GM18873 (cell line): ENCODE data around the gene TRPM2.

ENCODE experiments used
- ATAC-seq: cut with Tn5 transposase; IDR thresholded peaks from one replicate; pipeline ENCODE4 v1.9.1; 2021; ENCODE audit warnings: mild to moderate bottlenecking, moderate library complexity, moderate number of reproducible peaks; ENCODE audit not compliant: unreplicated experiment, low FRiP score

The TRPM2 gene

DNA sequence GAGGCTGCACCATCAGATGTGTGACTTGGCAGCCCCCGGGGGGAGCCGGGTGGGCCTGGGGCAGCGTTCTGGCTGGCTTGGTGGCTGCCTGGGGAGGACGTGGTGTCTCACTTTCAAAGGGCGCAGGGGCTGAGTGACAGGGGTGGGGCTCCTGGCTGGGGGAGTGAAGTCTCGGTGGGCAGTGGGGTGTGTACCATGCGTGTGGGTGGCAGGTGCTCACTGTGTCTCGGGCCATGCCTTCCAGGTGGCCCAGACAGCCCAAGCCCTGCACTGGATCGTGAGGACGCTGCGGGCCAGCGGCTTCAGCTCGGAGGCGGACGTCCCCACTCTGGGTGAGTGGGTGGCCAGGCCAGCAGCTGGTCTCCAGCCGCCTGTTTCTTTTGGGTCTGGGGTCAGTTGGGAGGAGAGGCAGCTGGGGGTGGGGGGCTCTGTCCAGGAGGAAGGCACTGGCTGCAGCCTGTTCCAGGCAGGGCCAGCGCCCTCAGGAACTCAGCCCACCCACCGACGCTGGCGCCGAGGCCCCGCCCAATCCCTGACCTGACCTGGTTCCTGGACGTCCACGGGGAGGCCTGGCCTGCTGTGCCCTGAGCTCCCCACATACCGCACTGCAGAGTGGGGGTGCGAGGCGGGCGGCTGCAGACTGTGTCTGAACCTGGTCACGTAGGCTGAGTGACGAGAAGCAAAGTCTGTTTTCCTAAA, 71.3 kb downstream of the TRPM2 start:
- ATAC-seq: no peak

DNA sequence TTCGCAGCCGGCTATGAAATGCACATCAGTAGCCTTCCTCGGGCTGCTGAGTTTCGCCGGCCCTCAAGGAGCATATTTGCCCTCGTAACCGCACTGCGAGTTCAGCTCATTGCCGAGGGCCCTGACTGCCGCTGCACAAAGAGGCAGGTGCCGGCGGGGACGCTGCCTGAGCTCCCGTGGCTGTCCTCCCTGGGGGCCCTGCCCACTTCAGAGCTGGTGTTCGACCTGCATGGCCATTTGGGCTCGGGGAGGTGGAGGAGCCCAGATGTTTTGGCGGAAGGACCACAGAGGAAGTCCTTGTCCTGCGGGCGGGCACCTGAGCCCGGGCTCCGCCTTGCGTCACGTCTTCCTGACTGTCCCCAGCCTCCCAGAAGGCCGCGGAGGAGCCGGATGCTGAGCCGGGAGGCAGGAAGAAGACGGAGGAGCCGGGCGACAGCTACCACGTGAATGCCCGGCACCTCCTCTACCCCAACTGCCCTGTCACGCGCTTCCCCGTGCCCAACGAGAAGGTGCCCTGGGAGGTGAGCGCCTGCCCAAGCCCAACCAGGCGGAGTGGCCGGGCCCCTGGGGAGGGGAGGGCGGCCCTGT, 72.0 kb downstream of the TRPM2 start:
- ATAC-seq: no peak

DNA sequence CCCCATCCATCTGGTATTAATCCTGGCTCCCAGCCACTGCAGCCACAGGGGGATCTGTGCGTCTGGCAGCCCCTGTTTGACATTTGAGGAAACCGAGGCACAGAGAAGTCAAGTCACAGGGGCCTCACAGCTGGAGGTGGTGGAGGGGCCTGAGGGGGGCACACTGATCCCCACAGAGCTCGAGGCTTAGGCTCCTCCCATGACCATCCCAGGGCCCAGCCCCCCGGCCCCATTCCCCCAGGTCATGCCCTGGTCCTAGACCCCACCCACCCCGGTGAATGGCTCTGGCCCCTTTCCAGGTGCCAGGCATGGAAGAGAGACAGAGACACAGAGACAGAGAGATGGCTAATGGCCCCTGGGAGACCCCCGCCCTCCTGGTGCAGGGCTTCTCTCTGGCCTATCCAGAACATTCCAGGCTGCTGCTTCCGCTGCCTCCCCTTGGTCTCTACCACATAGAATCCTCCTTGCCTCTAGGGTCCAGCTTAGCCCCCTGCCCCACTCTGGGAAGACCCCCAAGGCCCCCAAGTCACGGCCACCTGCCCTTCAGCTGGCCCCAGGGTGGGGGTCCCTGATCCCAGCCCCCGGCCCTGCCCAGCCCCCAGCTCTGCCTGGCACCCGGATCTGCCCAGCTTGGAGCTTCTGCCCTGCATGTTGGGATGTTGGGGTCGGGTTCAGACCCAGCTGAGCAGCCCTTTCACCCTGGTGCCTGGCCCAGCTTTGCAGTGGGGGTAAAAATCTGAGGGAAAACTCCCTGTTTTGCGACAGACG, 72.7 kb downstream of the TRPM2 start:
- no peak for ATAC-seq

DNA sequence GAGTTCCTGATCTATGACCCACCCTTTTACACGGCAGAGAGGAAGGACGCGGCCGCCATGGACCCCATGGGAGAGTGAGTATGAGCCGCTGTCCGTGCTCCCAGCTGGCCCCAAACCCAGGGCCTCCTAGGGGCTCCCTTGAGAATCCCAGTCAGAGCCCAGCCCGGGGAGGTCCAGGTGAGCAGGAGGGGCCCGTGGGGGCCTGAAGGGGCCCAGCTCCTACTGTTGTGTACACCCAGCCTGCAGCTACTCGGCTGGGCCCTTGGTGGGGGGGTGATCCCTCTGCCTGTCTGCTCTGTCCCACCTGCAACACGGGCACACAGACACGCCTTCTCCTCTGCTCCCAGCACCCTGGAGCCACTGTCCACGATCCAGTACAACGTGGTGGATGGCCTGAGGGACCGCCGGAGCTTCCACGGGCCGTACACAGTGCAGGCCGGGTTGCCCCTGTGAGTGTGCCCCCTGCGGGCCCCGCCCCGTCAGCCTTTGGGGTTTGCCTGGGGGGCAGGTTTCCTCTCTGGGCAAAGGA, 73.3 kb downstream of the TRPM2 start:
- ATAC-seq: no peak

DNA sequence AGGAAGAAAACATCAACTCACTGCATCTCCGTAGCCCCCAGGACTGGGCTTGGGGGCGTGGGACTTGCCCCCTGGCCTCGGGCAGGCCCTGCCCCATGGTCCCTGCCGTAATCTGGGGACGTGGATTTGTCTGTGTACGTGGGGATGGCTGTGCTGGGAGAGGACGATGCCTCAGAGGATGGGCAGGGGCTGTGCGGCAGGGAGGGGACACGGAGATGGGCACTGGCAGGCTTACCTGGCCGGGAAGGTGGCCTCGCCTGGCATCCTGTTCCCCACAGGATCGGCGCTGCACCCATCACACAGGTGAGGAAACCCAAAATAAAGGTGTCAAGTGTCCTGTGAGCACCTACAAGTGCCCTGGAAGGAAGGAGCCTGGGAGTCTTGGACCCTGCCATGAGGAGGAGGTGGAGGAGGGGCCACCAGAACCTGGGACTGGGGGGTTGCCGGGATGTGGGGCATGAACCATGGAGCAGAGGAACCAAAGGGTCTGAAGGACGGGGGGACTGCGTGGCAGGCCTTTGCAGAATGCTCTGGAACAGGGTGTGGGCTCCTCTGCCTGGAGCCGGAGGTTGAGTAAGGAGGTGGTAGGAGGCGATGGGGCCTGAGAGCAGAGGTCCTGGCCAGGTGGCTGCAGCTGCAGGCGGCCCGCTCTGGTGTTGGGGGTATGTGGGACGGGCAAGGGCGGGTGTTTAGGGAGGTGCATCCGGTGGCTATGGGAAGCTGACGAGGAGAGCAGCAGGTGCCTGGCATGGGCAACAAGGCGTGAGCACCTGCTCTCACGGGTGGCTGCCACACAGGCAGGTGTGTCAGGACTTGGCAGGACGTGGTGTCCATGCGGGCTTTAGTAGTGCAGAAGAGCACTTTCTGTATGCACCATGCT, 74.1 kb downstream of the TRPM2 start:
- ATAC-seq: no peak

DNA sequence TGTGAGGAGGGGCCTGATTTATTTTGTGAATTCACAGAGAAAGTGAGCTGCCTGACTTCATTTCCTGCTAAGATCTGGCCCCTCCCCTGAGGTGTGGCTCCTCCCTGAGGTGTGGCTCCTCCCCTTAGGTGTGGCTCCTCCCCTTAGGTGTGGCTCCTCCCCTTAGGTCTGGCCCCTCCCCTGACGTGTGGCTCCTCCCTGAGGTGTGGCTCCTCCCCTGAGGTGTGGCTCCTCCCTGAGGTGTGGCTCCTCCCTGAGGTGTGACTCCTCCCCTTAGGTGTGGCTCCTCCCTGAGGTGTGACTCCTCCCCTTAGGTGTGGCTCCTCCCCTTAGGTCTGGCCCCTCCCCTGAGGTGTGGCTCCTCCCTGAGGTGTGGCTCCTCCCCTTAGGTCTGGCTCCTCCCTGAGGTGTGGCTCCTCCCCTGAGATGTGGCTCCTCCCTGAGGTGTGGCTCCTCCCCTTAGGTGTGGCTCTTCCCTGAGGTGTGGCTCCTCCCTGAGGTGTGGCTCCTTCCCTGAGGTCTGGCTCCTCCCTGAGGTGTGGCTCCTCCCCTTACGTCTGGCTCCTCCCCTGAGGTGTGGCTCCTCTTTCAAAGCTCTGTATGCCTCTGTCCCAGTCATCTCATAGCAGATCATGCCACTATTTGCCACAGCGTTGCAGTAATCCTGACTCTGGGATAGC, 75.0 kb downstream of the TRPM2 start:
- ATAC-seq: no peak

DNA sequence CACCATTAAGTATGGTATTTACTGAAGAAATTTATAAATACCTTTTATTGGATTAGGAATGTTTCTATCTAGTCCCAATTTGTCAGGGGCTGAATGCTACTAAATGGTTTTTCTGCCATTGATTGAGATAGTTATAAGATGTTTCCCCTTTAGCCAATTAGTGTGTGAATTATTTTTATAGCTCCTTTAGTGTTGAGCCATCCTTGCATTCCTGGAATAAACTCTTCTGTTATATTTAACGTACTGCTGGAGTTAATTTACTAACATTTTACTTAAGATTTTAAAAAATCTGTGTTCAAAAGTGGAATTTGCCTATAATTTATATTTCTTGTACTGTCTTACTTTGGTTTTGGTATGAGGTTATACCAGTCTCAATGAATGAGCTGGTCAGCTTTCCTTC, 76.5 kb downstream of the TRPM2 start:
- ATAC-seq: no peak

DNA sequence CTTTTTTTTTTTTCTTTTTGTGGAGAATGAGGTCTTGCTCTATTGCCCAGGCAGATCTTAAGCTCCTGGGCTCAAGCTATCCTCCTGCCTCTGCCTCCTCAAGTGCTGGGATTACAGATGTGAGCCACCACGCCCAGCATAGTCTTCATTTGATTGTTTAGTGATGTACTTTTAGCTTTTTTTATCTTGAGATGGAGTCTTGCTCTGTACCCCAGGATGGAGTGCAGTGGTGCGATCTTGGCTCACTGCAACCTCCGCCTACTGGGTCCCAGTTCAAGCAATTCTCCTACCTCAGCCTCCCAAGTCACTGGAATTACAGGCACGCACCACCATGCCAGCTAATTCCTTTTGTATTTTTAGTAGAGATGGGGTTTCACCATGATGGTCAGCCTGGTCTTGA, 77.9 kb downstream of the TRPM2 start:
- ATAC-seq: no peak

DNA sequence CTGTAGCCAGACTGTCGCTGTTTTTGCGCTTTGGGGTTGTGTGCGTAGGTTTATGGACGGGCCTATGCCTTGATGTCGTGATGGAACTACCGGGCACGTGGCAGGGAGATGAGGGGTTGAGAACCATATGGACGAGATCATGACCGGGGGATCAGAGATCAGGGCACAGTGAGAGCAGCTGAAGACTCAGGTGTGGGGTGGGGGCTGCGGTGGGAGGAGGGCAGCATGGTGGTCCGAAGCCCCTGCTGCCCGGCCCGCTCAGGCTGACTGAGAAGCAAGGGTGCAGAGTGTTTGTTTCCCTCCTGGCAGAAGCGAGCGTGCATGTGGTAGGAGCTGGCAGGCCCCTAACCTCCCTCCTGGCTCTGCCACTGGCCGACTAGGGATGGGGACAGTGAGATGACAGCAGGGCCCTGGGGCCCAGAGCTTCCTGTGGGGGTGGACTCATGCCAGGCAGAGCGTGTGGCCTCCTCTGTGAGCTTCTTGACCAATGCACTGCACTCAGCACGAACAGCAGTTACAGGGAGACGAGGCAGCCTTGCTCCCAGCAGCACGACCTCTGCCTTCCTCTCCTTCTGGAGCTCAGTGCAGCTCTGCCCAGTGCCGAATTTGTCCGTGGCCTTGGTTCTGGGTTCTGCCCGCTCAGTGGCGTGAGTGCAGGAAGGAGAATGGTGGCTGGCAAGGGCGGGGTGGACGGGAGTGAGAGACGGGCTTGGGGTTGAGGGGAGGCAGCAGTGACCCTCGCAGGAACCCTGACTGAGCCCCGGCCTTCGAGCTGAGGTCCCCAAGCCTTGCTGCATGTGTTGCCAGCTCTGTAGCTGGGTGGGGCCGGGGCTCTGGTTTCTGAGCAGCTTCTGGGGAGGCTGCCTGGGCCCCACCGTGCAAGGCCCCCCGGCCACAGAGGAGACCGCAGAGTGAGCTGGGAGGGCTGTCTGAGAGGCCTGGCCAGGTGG, 79.7 kb downstream of the TRPM2 start:
- ATAC-seq: no peak

DNA sequence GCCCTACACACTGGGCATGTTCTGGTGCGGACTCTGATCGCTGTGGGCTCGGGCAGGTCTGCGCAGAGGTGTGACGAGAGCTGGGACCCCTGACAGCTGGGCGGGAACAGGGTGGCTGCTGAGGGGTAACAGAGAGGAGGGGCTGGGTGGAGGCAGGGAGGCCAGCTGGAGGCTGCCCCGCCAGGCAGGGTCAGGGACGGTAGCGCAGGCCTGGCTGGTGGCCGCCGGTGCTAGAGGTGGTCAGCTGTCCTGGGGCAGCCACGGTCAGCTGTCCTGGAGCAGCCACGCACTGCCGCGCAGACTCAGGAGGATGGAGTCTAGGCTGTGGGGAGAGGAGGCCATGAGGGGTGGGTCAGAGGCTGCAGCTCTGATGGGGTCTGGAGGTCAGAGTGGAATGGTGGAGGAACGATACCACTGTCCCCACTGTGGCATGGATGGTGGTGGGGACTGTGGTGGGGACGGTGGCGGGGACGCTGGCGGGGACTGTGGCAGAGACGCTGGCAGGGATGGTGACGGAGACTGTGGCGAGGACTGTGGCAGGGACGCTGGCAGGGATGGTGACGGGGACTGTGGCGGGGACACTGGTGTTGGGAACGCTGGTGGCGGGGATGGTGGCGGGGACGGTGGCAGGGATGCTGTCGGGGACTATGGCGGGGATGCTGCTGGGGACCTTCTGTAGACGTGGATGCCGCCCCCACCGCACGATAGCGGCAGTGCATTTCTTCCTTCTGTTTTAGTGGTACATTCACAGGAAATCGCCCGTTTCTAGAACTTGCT, 80.6 kb downstream of the TRPM2 start:
- ATAC-seq: no peak

DNA sequence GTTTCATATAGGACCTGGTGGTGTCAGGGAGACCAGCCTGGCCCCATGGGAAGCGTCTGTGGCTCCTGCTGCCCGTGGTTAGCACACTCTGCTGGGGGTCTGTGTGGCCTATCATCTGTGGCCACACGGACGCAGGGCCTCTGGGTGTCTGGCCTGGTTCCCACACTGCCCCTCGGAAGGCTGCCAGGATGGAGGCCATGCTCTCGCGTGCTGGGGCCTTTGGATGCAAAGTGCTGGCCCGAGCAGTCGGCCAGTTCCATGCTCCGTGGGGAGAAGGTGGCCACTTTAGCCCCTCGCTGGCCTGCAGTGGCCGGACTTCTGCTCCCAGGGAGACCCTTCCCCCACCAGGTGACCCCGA, 81.1 kb downstream of the TRPM2 start:
- no peak for ATAC-seq

DNA sequence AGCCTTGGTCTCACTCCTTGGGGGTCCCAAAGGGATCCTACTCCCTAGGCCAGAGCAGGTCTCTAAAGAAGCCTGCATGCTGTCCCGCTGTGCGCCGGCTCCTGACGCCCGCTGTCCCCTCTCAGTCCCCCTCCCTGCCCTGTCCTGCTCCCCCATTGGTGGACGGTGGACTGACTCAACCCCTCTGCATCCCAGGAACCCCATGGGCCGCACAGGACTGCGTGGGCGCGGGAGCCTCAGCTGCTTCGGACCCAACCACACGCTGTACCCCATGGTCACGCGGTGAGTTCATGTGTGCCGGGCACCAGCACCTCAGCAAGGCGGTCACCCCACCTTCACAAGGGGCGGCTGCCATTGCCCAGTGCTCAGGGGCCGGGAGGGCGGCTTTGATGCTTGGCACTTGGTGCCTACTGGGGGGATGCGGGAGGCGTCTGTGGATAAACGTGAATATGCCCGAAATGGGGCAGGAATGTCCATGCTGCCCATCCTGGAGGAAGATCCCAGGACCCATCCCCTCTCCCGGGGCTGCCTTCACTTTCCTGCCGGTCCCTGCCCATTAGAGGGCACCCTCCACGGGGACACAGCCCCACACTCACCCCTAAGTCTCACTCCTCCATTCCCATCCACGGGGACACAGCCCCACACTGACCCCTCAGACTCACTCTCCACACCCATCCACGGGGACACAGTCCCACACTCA, 81.7 kb downstream of the TRPM2 start:
- no peak for ATAC-seq

DNA sequence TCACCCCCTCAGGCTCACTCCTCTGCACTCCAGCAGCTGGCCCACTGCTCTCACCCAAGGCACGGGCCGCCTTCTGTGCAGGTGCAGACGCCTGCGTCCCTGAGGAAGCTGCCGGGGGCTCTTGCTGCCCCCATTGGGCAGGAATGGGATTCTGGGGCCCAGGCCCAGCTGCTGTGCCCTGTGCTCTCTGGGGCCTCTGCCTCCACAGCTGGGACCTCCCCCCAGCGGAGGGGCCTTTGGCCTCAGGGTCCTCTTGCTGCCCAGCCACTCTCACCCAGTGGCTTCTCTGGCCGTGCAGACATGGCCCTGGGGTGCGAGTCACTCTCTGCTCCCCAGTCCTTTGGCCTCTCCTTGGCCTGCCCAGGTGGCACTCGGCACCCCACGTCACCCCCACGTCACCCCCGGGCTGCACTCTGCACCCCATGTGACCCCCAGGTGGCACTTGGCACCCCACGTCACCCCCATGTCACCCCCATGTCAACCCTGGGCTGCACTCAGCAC, 82.7 kb downstream of the TRPM2 start:
- no peak for ATAC-seq

DNA sequence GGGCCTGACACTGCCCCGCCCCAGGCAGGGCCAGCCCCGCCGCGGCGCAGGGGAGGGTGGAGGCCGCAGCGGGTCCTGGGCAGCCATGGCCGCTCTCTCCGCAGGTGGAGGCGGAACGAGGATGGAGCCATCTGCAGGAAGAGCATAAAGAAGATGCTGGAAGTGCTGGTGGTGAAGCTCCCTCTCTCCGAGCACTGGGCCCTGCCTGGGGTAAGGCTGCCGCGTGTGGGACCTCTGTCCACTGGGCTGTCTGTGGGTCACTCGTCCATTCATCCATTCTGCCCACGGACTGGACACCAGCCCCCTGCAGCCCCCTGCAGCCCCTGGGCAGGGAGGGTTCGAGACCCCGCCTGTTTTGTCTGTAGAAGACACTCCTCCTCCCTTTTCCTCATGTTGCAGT, 83.5 kb downstream of the TRPM2 start:
- ATAC-seq: no peak

DNA sequence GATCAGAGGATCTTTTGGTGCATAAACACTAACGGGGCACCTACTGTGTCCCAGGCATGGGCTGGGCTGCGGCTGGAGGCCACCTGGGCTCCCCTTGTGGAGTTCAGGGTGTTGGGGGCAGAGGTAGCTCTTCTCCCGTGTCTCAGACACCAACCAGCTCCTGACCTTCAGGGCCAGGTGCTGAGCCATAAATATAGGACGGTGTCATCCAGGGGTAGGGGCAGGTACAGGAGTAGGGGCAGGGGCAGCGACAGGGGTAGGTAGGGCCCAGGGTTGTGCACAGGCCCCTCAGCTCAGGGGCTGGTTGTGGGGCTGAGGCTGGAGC, 83.9 kb downstream of the TRPM2 start:
- ATAC-seq: no peak

DNA sequence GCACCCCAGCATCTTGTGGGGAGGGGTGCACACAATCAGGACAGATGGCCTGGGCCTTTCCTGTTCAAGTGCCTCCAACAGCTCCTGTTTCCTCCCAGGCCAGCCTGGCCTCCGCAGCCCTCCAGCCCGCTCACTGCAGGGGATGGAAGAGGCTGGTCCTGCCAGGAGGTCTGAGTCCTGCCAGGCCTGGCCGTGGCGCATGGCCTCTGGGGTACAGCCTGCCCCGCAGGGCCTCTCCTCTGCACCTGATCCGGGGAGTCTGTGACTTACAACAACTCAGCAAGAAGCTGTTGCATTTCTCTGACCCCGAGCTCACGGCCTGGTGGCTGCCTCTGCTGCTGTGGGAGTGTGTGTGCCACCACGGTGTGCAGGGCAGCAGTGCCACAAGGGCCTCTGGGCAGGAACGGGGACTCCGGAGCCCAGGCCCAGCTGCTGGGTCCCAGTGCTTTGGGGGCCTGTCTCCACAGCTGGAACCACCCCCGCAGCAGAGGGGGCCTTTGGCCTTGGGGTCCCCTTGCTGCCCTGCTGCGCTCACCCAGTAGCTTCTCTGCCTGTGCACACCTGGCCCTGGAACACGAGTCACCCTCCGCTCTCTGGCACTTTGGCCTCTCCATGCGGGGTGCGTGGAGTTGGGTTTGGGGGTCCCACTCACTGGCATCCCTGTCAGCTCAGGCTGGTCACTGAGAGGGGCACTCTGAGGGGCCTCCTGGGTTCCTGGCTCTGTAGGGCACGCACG, 84.4 kb downstream of the TRPM2 start:
- ATAC-seq: no peak
